ENCODE measurements around the gene PRX. TPM values are rescaled to one million over a fixed set of nuclear protein-coding genes. Genes with fewer than 3 reads are reported as not detected.

PRX gene
- total RNA-seq, 1 experiment from 2014 or later: 4.8 TPM

- ChIA-PET RAD21 (ENCODE audit: low non-redundant PET in 1 of 2, low total read pairs in 2 of 2, uncharacterized antibody in 2 of 2, unreplicated experiment in 2 of 2) (no interaction called here), POLR2A (interaction anchor here (1.0 to 2.0 kb wide), 2 partner anchors 8 to 12 kb away, joined by 4 to 8 read pairs; partner anchors contain the start of gene SERTAD3), CTCF (no interaction called here)
- no peak for DNase-seq (ENCODE audit: low read depth, low spot score)
- H3K27ac ChIP-seq (ENCODE audit: low read depth, low read length): no peak overlapping the region
- H2AFZ ChIP-seq (ENCODE audit: low read depth, low read length, poor library complexity, severe bottlenecking): no peak overlapping the region
- H4K20me1 ChIP-seq (ENCODE audit: insufficient read depth): no peaks in the 10 kb centered on the region
- intact Hi-C loops (cut with micrococcal nuclease): no loop called here
- no peak overlapping the region for H3K4me2 ChIP-seq (ENCODE audit: low read length)
- H3K9ac ChIP-seq (ENCODE audit: low read length): no peak overlapping the region
- 0 out of 2 replicates have a peak, but pooled peaks have one; percentile 22 for ATAC-seq
- H3K9me2 ChIP-seq (ENCODE audit: insufficient read depth): no peaks in the 10 kb centered on the region
- no peak overlapping the region for H3K4me3 ChIP-seq (replicated peaks in 1 of 2; ENCODE audit: low read depth in 1 of 2, low read length in 2 of 2)
- peaks cover 5 to 7% of the 10 kb centered on the region in 2 experiments; a peak in 3 of 4 replicates for H3K4me1 ChIP-seq (ENCODE audit: control insufficient read depth in 1 of 2, insufficient read depth in 2 of 2, low read length in 2 of 2)
- BruUV-seq (replicated peaks): no TSS peak
- H3K27me3 ChIP-seq (ENCODE audit: insufficient read depth, low read length): no peaks in the 10 kb centered on the region
- no peaks in the 10 kb centered on the region for H3K79me2 ChIP-seq (ENCODE audit: insufficient read depth, low read length)
- H3K36me3 ChIP-seq (ENCODE audit: control insufficient read depth in 1 of 2, insufficient read depth in 2 of 2, low read length in 2 of 2): peaks cover 7 to 13% of the 10 kb centered on the region in 2 experiments
- no peaks in the 10 kb centered on the region for H3K9me3 ChIP-seq (ENCODE audit: control insufficient read depth in 1 of 2, insufficient read depth in 1 of 2, low read depth in 1 of 2, low read length in 2 of 2)
- no peak for TF ChIP-seq CBX3 (IDR thresholded peaks at IDR 0.05; ENCODE audit: low read depth)
- no peak for TF ChIP-seq REST (IDR thresholded peaks at IDR 0.05; ENCODE audit: low read depth)
- no peak for TF ChIP-seq TCF7L2 (IDR thresholded peaks at IDR 0.05; ENCODE audit: borderline replicate concordance, extremely low read depth, insufficient read depth, insufficient read length)
- TF ChIP-seq ELF1 (IDR thresholded peaks at IDR 0.05; ENCODE audit: borderline replicate concordance, low read depth): no peak
- no peak for TF ChIP-seq CEBPB (IDR thresholded peaks at IDR 0.05; ENCODE audit: low read depth)
- TF ChIP-seq MAX (IDR thresholded peaks at IDR 0.05): no peak
- no peak for TF ChIP-seq ZFX (IDR thresholded peaks at IDR 0.05)
- TF ChIP-seq YY1 (IDR thresholded peaks at IDR 0.05; ENCODE audit: extremely low read depth, insufficient replicate concordance, low read depth, low read length): no peak
- TF ChIP-seq FOSL1 (IDR thresholded peaks at IDR 0.05; ENCODE audit: low read depth): no peak
- TF ChIP-seq EZH2 (IDR thresholded peaks at IDR 0.05): no peak
- no peak for TF ChIP-seq POLR2A (IDR thresholded peaks at IDR 0.05; ENCODE audit: borderline replicate concordance, extremely low read depth, insufficient read depth, insufficient read length)
These were observed 38.8 kb upstream of the PRX start for GRCh38 chr19:40452016-40452415.
